Activated T-helper 1 cell treated with Interleukin-2 at 50 U/mL for 16 hours (primary cell): Measurements from ENCODE around the gene ANO10.
"Not testable (repeated sequence)": the region's sequence is repeated elsewhere in the genome, so short reads cannot be mapped to it uniquely, and the experiment has no call there.

Source experiments
- DNase-seq: peaks from one replicate; pipeline ENCODE4 v3.0.0-alpha.2; 2020; ENCODE audit warnings: low read depth

Gene ANO10

GRCh38 chr3:43473737-43474136 is 148.1 kb downstream of the ANO10 start:
- DNase-seq = no peak

- no peak for DNase-seq
Observed at GRCh38 chr3:43473244-43473643, 148.6 kb downstream of the ANO10 start.

GRCh38 chr3:43468133-43468532 is 153.7 kb downstream of the ANO10 start:
- no peak for DNase-seq

GRCh38 chr3:43465109-43465508 is 156.7 kb downstream of the ANO10 start:
- no peak for DNase-seq

GRCh38 chr3:43462566-43462965 is 159.2 kb downstream of the ANO10 start:
- DNase-seq = not testable (repeated sequence)

- no peak for DNase-seq
Observed at GRCh38 chr3:43461345-43461744, 160.5 kb downstream of the ANO10 start.

- DNase-seq = not testable (repeated sequence)
Observed at GRCh38 chr3:43457038-43457437, 164.8 kb downstream of the ANO10 start.

GRCh38 chr3:43455233-43455632 is 166.6 kb downstream of the ANO10 start:
- no peak for DNase-seq

- DNase-seq = no peak
Observed at GRCh38 chr3:43453981-43454380, 167.8 kb downstream of the ANO10 start.

- DNase-seq = no peak
Observed at GRCh38 chr3:43451670-43452254, 170.0 kb downstream of the ANO10 start.

GRCh38 chr3:43448098-43448497 is 173.7 kb downstream of the ANO10 start:
- DNase-seq = no peak

- DNase-seq = no peak
Observed at GRCh38 chr3:43445820-43446219, 176.0 kb downstream of the ANO10 start.

- no peak for DNase-seq
Observed at GRCh38 chr3:43442872-43443395, 178.9 kb downstream of the ANO10 start.

GRCh38 chr3:43436507-43437140 is 185.2 kb downstream of the ANO10 start:
- no peak for DNase-seq

- no peak for DNase-seq
Observed at GRCh38 chr3:43435706-43436105, 186.1 kb downstream of the ANO10 start.

- no peak for DNase-seq
Observed at GRCh38 chr3:43434431-43434830, 187.4 kb downstream of the ANO10 start.

- no peak for DNase-seq
Observed at GRCh38 chr3:43432462-43432861, 189.3 kb downstream of the ANO10 start.

- DNase-seq = no peak
Observed at GRCh38 chr3:43426388-43426787, 195.4 kb downstream of the ANO10 start.

- no peak for DNase-seq
Observed at GRCh38 chr3:43425829-43426228, 196.0 kb downstream of the ANO10 start.

GRCh38 chr3:43423639-43424038 is 198.2 kb downstream of the ANO10 start:
- no peak for DNase-seq

GRCh38 chr3:43423142-43423541 is 198.7 kb downstream of the ANO10 start:
- DNase-seq = no peak

- no peak for DNase-seq
Observed at GRCh38 chr3:43418601-43419272, 203.1 kb downstream of the ANO10 start.

- no peak for DNase-seq
Observed at GRCh38 chr3:43417133-43417532, 204.7 kb downstream of the ANO10 start.
